ENCODE measurements around the gene RCE1. TPM values are rescaled to one million over a fixed set of nuclear protein-coding genes. Genes with fewer than 3 reads are reported as not detected.

The RCE1 gene
- total RNA-seq, 2 experiments from 2014 or later = 60.1 to 63.0 TPM

DNA sequence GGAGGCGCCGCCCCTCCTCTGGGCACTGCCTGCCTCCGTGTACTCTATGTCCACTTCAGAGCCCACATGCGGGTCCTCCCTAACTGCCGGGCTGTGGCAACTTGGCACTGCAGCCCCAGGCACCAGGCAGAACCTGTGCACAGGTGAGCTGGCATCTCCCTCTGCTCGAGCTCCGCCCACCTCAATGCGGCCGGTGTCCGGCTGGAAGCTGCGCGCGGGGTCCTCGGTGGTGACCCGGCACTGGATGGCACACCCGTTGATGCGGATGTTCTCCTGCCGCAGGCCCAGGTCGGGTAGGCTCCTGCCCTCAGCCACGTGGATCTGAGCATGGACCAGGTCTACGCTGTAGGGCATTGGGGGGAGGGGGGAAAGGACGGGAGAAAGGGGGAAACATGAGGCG, 22.8 kb downstream of the RCE1 start:
- Mint-ChIP-seq H3K4me1 (ENCODE audit: low read depth) (peaks cover 11% of the 10 kb centered on the region), H3K27me3 (no peaks in the 10 kb centered on the region), H3K36me3 (ENCODE audit: low read depth) (no peaks in the 10 kb centered on the region), H3K9me3 (no peaks in the 10 kb centered on the region), H3K27ac (no peak overlapping the region), H3K4me3 (no peak overlapping the region)
- ChIA-PET POLR2A (no interaction called here), CTCF (no interaction called here)
- Histone ChIP-seq H3K36me3 (ENCODE audit: insufficient read depth, low read length) (no peaks in the 10 kb centered on the region), H3K4me1 (ENCODE audit: insufficient read depth, low read length) (peaks cover 8% of the 10 kb centered on the region), H3K27ac (ENCODE audit: low read depth in 1 of 2, low read length in 2 of 2) (no peak overlapping the region), H3K27me3 (ENCODE audit: control insufficient read depth in 1 of 2, insufficient read depth in 2 of 2, low read length in 2 of 2) (no peaks in the 10 kb centered on the region), H3K9me3 (ENCODE audit: control insufficient read depth in 1 of 2, insufficient read depth in 1 of 2, low read length in 2 of 2) (no peaks in the 10 kb centered on the region), H3K4me3 (ENCODE audit: low read length) (no peak overlapping the region)
- DNase-seq (peak in 1 of 14 experiments; percentile 25), ATAC-seq (ENCODE audit: poor library complexity) (no peak)
- intact Hi-C loops (cut with DNase I, micrococcal nuclease) = no loop called here
- no peak for TF ChIP-seq CTCF (IDR thresholded peaks at IDR 0.05)

- no peaks in the 10 kb centered on the region for H3K27me3 Mint-ChIP-seq
- no peak for DNase-seq
- Histone ChIP-seq H3K27me3 (ENCODE audit: control insufficient read depth in 1 of 2, insufficient read depth in 2 of 2, low read length in 2 of 2) (no peaks in the 10 kb centered on the region), H3K4me3 (ENCODE audit: low read length) (no peak overlapping the region), H3K27ac (ENCODE audit: low read depth in 1 of 2, low read length in 2 of 2) (no peak overlapping the region), H3K36me3 (ENCODE audit: insufficient read depth, low read length) (no peaks in the 10 kb centered on the region), H3K9me3 (ENCODE audit: control insufficient read depth in 1 of 2, insufficient read depth in 1 of 2, low read length in 2 of 2) (no peaks in the 10 kb centered on the region), H3K4me1 (ENCODE audit: insufficient read depth, low read length) (peaks cover 8% of the 10 kb centered on the region)
- no peak for TF ChIP-seq CTCF (IDR thresholded peaks at IDR 0.05)
- ChIA-PET CTCF (no interaction called here), POLR2A (no interaction called here)
- no peak overlapping the region for H3K4me3 Mint-ChIP-seq
- H3K9me3 Mint-ChIP-seq = no peaks in the 10 kb centered on the region
- no peak overlapping the region for H3K27ac Mint-ChIP-seq
- peaks cover 11% of the 10 kb centered on the region for H3K4me1 Mint-ChIP-seq (ENCODE audit: low read depth)
- no peaks in the 10 kb centered on the region for H3K36me3 Mint-ChIP-seq (ENCODE audit: low read depth)
- ATAC-seq (ENCODE audit: poor library complexity) = no peak
- intact Hi-C loops (cut with DNase I, micrococcal nuclease) = no loop called here
Observed at GRCh38 chr11:66866511-66866986, 23.3 kb downstream of the RCE1 start.

GRCh38 chr11:66867425-66868040, 24.3 kb downstream of the RCE1 start:
- no peaks in the 10 kb centered on the region for H3K27me3 ChIP-seq (ENCODE audit: control insufficient read depth in 1 of 2, insufficient read depth in 2 of 2, low read length in 2 of 2)
- no peak for TF ChIP-seq CTCF (IDR thresholded peaks at IDR 0.05)
- ATAC-seq (ENCODE audit: poor library complexity) (no peak), DNase-seq (peak in 1 of 14 experiments; percentile 12)
- intact Hi-C loops (cut with DNase I, micrococcal nuclease) = loop anchor here (1.0 kb wide), 1 partner anchor 173 kb away; no protein-coding TSS in a partner anchor
- H3K9me3 ChIP-seq (ENCODE audit: control insufficient read depth in 1 of 2, insufficient read depth in 1 of 2, low read length in 2 of 2) = no peaks in the 10 kb centered on the region
- no peak overlapping the region for H3K27ac Mint-ChIP-seq
- no peak overlapping the region for H3K27ac ChIP-seq (ENCODE audit: low read depth in 1 of 2, low read length in 2 of 2)
- CTCF ChIA-PET = no interaction called here
- peaks cover 8% of the 10 kb centered on the region for H3K4me1 ChIP-seq (ENCODE audit: insufficient read depth, low read length)
- peaks cover 11% of the 10 kb centered on the region for H3K4me1 Mint-ChIP-seq (ENCODE audit: low read depth)
- H3K36me3 Mint-ChIP-seq (ENCODE audit: low read depth) = no peaks in the 10 kb centered on the region
- no peaks in the 10 kb centered on the region for H3K36me3 ChIP-seq (ENCODE audit: insufficient read depth, low read length)
- H3K4me3 Mint-ChIP-seq = no peak overlapping the region
- no peaks in the 10 kb centered on the region for H3K9me3 Mint-ChIP-seq
- POLR2A ChIA-PET = no interaction called here
- H3K4me3 ChIP-seq (ENCODE audit: low read length) = no peak overlapping the region
- H3K27me3 Mint-ChIP-seq = no peaks in the 10 kb centered on the region

Data from CD4-positive, alpha-beta T cell (primary cell).